Kidney (tissue), 14 donors: ENCODE measurements around the gene COL4A4. TPM values are rescaled to one million over a fixed set of nuclear protein-coding genes. Genes with fewer than 3 reads are reported as not detected.

ENCODE experiments used
- DNase-seq, 5 donors: peaks; one replicate each; pipeline ENCODE4 v3.0.0-alpha.2; 2013 to 2020
- FAIRE-seq: peaks from 2 replicates; lab custom pipeline; 2012; peaks lifted over from hg19 to GRCh38; lab: Jason Lieb, UNC
- H3K27ac ChIP-seq, 2 donors: one replicate each; pipeline ENCODE4 v1.7.0; 2013; ENCODE audit warnings: low read depth in 2 of 2, low read length in 2 of 2, inconsistent platforms in 1 of 2
- H3K27me3 ChIP-seq: one replicate; pipeline ENCODE4 v1.7.1; 2013; ENCODE audit warnings: low read length, inconsistent platforms; ENCODE audit not compliant: control insufficient read depth, insufficient read depth
- H3K36me3 ChIP-seq, 3 donors: one replicate each; pipeline versions ENCODE4 v1.7.0 to v1.7.1; 2013; ENCODE audit warnings: low read length in 3 of 3, control low read depth in 1 of 3, inconsistent platforms in 1 of 3; ENCODE audit not compliant: insufficient read depth in 3 of 3, control insufficient read depth in 2 of 3
- H3K4me1 ChIP-seq, 3 donors: one replicate each; pipeline versions ENCODE4 v1.7.0 to v1.7.1; 2013; ENCODE audit warnings: low read length in 3 of 3, inconsistent platforms in 1 of 3, low read depth in 1 of 3; ENCODE audit not compliant: control insufficient read depth in 2 of 3, insufficient read depth in 2 of 3
- H3K4me3 ChIP-seq, 3 donors: one replicate each; pipeline versions ENCODE4 v1.7.0 to v1.8.1; 2013; ENCODE audit warnings: low read length in 3 of 3, control low read depth in 1 of 3, inconsistent platforms in 1 of 3
- H3K9ac ChIP-seq, 3 donors: one replicate each; pipeline versions ENCODE4 v1.7.0 to v1.7.1; 2013; ENCODE audit warnings: low read length in 3 of 3, control low read depth in 1 of 3, inconsistent platforms in 1 of 3
- H3K9me3 ChIP-seq, 3 donors: one replicate each; pipeline versions ENCODE4 v1.7.0 to v1.7.1; 2013; ENCODE audit warnings: low read length in 3 of 3, control low read depth in 1 of 3, inconsistent platforms in 1 of 3; ENCODE audit not compliant: control insufficient read depth in 2 of 3, insufficient read depth in 1 of 3
- intact Hi-C: fragments of 100-400 bp; cut with DNase I; formaldehyde crosslinking; loops from one replicate; pipeline ENCODE4 v1.11.1; 2022
- polyA plus RNA-seq: library from polyadenylated mRNA; stranded (reverse); fragments of 350-450 nt; fragmentation: Illumina TruSeq; extraction: RNeasy Lipid Tissue Mini Kit (QIAGEN cat#74804); gene quantifications from one replicate; pipeline ENCODE4 v1.2.3, GENCODE V29; 2014; ENCODE audit warnings: low read depth, low replicate concordance; ENCODE audit not compliant: insufficient read depth
- total RNA-seq: library from RNA; stranded (reverse); fragmentation: NEBNext Ultra II Directional; extraction: Animal tissue kit (Norgen Biotek cat#: 25700); gene quantifications from one replicate; pipeline ENCODE4 v1.2.1, GENCODE V29; 2021
- TF ChIP-seq, protein P1 (sequence below): IDR thresholded peaks from 3 replicates; pipeline ENCODE4 v1.5.1; 2012; ENCODE audit warnings: mild to moderate bottlenecking, moderate library complexity, borderline replicate concordance; ENCODE audit not compliant: insufficient read depth; ENCODE audit errors: extremely low read depth
- donor health status: control.
- donor health status: control.
- donor health status: control.
- donor health status: control.
- donor health status: control.
- donor health status: DM: yes; HTN: yes; CAD: no.
- donor health status: Normal renal cell carcinoma (clear cell type).

Gene COL4A4
- total and polyA plus RNA-seq, 2 donors from 2014 or later: 7.2 to 53.3 TPM

DNA sequence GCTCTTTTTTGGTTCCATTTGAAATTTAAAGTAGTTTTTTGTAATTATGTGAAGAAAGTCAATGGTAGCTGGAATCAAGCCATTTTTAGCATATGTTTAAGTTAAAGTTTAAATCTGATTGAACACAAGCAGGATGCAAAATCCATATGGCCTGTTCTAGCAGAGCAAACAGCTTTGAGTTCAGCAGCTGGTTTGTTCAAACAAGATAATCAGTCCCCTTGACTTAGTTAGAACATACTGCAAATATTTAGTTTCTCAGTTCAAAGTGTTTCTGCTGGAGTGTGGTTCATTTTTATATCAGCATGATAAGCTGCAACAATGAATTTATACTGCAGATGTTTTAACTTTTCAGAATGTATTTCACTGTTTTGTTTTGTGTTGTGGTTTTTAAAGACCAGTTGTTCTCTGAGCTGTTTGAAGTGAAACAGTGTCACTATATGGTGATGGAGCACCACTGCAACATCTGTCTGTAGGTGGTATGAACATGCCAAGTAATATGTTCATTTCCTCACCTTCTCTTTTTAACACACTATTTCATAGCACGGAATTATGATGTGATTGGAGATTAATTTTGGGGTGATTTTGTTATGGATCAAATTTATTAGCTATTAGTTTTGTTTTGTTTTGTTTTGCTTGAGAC is 125.3 kb downstream of the COL4A4 start:
- FAIRE-seq (no peak), DNase-seq (peak in 2 of 5 donors; percentile 44 to 78)
- Histone ChIP-seq H3K4me3 (no peak overlapping the region), H3K36me3 (peaks cover 0 to 14% (median 2%) of the 10 kb centered on the region in 3 donors), H3K9ac (no peak overlapping the region), H3K4me1 (no peaks in the 10 kb centered on the region), H3K9me3 (no peaks in the 10 kb centered on the region), H3K27me3 (no peaks in the 10 kb centered on the region), H3K27ac (no peak overlapping the region)
- intact Hi-C loops: no loop called here
- TF ChIP-seq, protein P1, sequence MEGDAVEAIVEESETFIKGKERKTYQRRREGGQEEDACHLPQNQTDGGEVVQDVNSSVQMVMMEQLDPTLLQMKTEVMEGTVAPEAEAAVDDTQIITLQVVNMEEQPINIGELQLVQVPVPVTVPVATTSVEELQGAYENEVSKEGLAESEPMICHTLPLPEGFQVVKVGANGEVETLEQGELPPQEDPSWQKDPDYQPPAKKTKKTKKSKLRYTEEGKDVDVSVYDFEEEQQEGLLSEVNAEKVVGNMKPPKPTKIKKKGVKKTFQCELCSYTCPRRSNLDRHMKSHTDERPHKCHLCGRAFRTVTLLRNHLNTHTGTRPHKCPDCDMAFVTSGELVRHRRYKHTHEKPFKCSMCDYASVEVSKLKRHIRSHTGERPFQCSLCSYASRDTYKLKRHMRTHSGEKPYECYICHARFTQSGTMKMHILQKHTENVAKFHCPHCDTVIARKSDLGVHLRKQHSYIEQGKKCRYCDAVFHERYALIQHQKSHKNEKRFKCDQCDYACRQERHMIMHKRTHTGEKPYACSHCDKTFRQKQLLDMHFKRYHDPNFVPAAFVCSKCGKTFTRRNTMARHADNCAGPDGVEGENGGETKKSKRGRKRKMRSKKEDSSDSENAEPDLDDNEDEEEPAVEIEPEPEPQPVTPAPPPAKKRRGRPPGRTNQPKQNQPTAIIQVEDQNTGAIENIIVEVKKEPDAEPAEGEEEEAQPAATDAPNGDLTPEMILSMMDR: no peak

DNA sequence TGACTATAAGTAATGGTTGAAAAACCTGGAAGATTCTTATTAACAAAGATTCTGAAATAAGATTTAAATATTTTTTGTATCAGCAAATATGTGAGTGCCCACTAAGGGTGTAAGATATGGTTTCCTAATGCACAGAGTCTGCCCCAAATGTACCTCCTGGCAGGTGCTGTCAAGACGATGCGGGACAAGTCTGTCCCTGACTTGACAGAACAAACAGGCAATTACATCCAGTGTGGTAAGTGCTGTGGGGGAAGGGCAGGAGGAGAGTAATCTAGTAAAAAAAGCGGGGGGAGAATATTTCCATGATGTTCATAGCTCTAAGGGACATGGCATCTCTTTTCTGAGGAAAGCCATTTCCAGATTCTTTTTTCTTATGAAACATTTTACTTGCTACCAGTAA is 127.5 kb downstream of the COL4A4 start:
- DNase-seq: no peak
- H3K9me3 ChIP-seq: no peaks in the 10 kb centered on the region
- TF ChIP-seq, protein P1: no peak
- H3K36me3 ChIP-seq: peaks cover 0 to 16% (median 4%) of the 10 kb centered on the region in 3 donors
- no peak overlapping the region for H3K27ac ChIP-seq
- H3K4me3 ChIP-seq: no peak overlapping the region
- no peaks in the 10 kb centered on the region for H3K27me3 ChIP-seq
- intact Hi-C loops: no loop called here
- FAIRE-seq: no peak
- no peak overlapping the region for H3K9ac ChIP-seq
- no peaks in the 10 kb centered on the region for H3K4me1 ChIP-seq

DNA sequence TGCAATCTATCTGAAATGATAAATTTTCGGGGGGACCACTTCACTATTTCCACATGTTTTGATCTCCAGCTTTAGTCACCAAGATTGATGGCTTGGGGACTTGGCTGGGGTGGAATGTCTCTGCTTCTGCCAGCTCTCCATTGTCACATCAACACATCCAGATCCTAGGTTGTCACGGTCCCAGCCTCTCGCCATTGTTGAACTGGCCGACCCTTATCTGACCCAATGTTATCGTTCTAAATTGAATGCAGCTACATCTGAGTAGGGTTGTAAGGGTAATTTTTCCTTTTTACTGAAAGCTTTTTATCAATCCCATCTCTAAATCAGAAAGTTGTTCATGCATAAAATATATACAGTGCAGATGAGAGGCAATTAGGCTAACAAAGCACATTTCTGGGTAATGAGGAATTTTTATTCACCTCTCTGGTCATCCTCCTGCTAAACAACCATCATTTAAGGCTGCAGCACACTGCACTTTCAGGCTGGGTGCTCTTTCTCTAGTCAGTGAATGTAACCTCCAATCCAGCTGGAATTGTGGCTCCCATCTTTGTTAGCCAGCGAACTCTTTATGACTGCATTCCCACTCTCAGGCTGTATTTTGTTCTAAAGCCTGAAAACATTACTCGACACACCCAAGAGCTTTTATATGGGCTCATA is 128.2 kb downstream of the COL4A4 start:
- no peaks in the 10 kb centered on the region for H3K4me1 ChIP-seq
- no peak overlapping the region for H3K4me3 ChIP-seq
- H3K27ac ChIP-seq: no peak overlapping the region
- TF ChIP-seq, protein P1: no peak
- peaks cover 0 to 22% (median 6%) of the 10 kb centered on the region in 3 donors for H3K36me3 ChIP-seq
- intact Hi-C loops: no loop called here
- H3K9ac ChIP-seq: no peak overlapping the region
- H3K9me3 ChIP-seq: no peaks in the 10 kb centered on the region
- FAIRE-seq (no peak), DNase-seq (peak in 1 of 5 donors; percentile 10)
- H3K27me3 ChIP-seq: no peaks in the 10 kb centered on the region
